ENCODE data around the gene OSBPL3. TPM values are rescaled to one million over a fixed set of nuclear protein-coding genes. Genes with fewer than 3 reads are reported as not detected.

OSBPL3 gene
- total RNA-seq, 1 experiment from 2014 or later = 8.6 TPM

DNA sequence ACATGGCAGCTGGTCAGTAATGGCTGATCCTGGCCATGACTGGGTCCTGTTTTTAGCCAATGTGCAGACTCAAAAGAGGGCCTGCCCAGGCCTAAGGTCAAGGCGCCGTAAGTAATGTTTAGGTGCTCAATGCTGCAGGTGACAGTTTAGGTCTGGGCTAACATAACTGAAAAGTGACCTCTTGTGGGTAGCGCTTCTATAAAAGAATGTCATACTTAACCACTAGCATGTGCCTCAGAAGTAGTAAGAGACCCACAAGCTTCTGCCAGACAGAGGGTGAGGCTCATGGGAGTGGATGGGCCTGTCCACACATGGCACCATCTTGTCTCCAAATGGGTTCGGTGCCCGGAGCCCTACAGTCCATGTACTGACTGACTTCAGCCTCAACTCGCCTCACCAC, 132.2 kb downstream of the OSBPL3 start:
- no peak overlapping the region for H2BK15ac ChIP-seq (ENCODE audit: low read depth, low read length)
- no peak overlapping the region for H2BK12ac ChIP-seq (ENCODE audit: insufficient read length, low read depth, low read length)
- Mint-ChIP-seq H3K27me3 (ENCODE audit: low read depth) (no peaks in the 10 kb centered on the region), H3K4me1 (peaks cover 9 to 10% of the 10 kb centered on the region in 2 experiments), H3K4me3 (no peak overlapping the region), H3K9me3 (no peaks in the 10 kb centered on the region), H3K36me3 (ENCODE audit: insufficient read depth in 1 of 3, low read depth in 3 of 3) (peaks cover 0 to 3% (median 0%) of the 10 kb centered on the region in 3 experiments; a peak in 2 of 7 replicates), H3K27ac (no peak overlapping the region)
- no peak overlapping the region for H4K5ac ChIP-seq (ENCODE audit: insufficient read length, low read depth, low read length)
- no peak overlapping the region for H3K14ac ChIP-seq (ENCODE audit: insufficient read depth, low read length)
- H2BK5ac ChIP-seq (ENCODE audit: insufficient read length, low read length) = no peak overlapping the region
- no peaks in the 10 kb centered on the region for H3K27me3 ChIP-seq (ENCODE audit: insufficient read depth, low read length)
- H3K79me2 ChIP-seq (ENCODE audit: insufficient read depth, low read length) = no peaks in the 10 kb centered on the region
- H2AK5ac ChIP-seq (ENCODE audit: insufficient read length, low read length) = no peak overlapping the region
- no peaks in the 10 kb centered on the region for H3K23me2 ChIP-seq (ENCODE audit: insufficient read length, low read depth, low read length, poor library complexity, severe bottlenecking)
- no peak overlapping the region for H3K4ac ChIP-seq (ENCODE audit: low read depth, low read length)
- H2AFZ ChIP-seq (ENCODE audit: low read length) = no peak overlapping the region
- no peak overlapping the region for H2BK20ac ChIP-seq (ENCODE audit: low read depth, low read length, poor library complexity, severe bottlenecking)
- H3K9ac ChIP-seq (ENCODE audit: extremely low read depth, insufficient read length, low read length) = no peak overlapping the region
- no peaks in the 10 kb centered on the region for H3K79me1 ChIP-seq (ENCODE audit: insufficient read depth, low read depth, low read length, poor library complexity, severe bottlenecking)
- no CpG with 5 or more reads among the region's 6 CpGs for WGBS (ENCODE audit: extremely low coverage, insufficient read length, low lambda C conversion rate)
- no peaks in the 10 kb centered on the region for H3K9me3 ChIP-seq (ENCODE audit: control insufficient read depth, low read depth, low read length)
- no peak overlapping the region for H3K56ac ChIP-seq (ENCODE audit: insufficient read length, low read depth, low read length)
- no peak for DNase-seq
- H4K91ac ChIP-seq (ENCODE audit: insufficient read length, low read depth, low read length) = no peak overlapping the region
- H3K23ac ChIP-seq (ENCODE audit: insufficient read length, low read depth, low read length) = no peak overlapping the region
- no peak overlapping the region for H3K27ac ChIP-seq (ENCODE audit: insufficient read length, low read depth, low read length)
- no peaks in the 10 kb centered on the region for H4K20me1 ChIP-seq (ENCODE audit: control insufficient read depth, insufficient read depth, insufficient read length)
- H3K4me1 ChIP-seq (ENCODE audit: insufficient read depth, low read length) = no peaks in the 10 kb centered on the region
- TF ChIP-seq, protein P1, sequence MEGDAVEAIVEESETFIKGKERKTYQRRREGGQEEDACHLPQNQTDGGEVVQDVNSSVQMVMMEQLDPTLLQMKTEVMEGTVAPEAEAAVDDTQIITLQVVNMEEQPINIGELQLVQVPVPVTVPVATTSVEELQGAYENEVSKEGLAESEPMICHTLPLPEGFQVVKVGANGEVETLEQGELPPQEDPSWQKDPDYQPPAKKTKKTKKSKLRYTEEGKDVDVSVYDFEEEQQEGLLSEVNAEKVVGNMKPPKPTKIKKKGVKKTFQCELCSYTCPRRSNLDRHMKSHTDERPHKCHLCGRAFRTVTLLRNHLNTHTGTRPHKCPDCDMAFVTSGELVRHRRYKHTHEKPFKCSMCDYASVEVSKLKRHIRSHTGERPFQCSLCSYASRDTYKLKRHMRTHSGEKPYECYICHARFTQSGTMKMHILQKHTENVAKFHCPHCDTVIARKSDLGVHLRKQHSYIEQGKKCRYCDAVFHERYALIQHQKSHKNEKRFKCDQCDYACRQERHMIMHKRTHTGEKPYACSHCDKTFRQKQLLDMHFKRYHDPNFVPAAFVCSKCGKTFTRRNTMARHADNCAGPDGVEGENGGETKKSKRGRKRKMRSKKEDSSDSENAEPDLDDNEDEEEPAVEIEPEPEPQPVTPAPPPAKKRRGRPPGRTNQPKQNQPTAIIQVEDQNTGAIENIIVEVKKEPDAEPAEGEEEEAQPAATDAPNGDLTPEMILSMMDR (conservative IDR thresholded peaks at IDR 0.05) = no peak
- no peak overlapping the region for H3K4me2 ChIP-seq (ENCODE audit: insufficient read depth, insufficient read length, low read length)
- H2BK120ac ChIP-seq (ENCODE audit: low read depth, low read length, poor library complexity, severe bottlenecking) = no peak overlapping the region
- H3K18ac ChIP-seq (ENCODE audit: insufficient read length, low read depth, low read length) = no peak overlapping the region
- H4K8ac ChIP-seq (replicated peaks; ENCODE audit: insufficient read length, low read depth, low read length) = no peak overlapping the region
- no peak overlapping the region for H3T11ph ChIP-seq (ENCODE audit: low read length)

All from H9 (cell line).